NCI-H1417 (cell line): Measurements from ENCODE around the gene ZBTB7C.

Source experiments
- DNase-seq, 3 experiments: peaks; one replicate each; lab custom pipeline; 2025; lab: John Stamatoyannopoulos, UW

The ZBTB7C gene

DNA sequence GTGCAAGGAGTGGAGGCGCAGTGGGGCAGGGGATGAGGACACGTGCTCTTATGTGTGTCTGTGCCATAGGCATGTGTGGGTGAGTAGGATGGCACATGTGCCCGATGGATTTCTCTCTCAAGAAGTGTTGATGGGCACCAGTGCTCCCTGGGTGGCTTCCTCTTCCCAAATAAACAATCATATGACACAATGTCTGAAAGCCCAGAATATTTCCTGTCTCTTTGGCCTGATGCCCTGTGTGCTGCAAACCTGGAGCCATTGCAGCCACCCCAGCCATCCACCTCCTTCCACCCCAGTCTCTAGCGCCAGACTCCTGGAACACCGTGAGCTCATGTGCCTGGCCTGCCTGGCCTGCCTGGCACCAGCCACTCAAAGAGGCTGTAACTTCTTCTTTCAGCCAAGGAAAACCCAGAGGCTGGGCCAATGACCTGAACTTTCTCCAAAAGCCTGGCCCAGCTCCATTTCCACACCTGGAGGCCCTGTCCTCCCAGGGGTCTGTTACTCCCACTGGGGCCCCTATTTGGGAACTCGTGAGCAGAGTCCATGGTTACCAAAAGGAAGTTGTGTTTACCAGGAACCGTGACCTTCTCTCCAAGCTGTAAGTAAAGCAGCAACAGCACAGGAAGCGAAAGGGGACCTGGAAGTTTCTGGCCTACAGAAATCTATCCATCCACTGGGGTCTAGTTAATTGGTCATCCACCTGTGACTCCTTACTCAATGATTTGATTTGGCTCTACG lies 9.5 kb upstream of the ZBTB7C start:
- no peak for DNase-seq

DNA sequence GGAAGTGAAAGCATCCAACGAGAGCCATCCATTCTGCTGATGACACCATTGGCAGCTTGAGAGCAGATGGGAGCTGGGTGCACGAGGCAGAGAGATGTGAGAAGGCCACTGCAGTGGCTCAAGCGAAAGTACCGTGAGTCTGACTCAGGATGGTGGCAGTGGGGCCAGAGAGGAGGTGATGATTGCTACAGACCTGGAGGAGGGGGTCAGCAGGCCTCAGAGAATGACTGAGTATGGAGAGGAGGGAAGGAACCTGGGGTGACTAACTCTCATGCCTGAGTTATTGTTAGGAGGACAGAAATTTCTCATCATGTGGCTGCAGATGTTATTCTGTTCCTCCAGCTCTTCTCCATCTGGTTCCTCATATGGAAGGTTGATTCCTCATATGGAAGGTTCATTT lies 8.8 kb upstream of the ZBTB7C start:
- DNase-seq, result no peak

DNA sequence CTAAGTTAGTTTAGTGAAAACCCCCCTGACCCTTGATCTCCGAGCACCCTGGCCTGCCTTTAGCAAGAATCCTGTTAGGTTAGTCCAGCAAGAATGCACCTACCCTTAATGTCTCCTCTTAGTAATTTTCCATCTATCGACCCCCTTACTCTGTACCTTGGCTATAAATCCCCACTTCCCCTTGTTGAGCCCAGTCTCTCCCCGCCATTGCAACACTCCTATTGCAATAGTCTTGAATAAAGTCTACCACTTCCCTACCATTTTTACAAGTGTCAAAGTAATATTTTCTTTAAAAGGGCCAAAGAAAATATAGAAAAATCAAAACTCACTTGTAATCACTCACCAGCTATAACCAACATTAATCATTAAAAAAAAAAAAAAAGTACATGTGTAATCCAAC lies 4.2 kb upstream of the ZBTB7C start:
- DNase-seq, result no peak

DNA sequence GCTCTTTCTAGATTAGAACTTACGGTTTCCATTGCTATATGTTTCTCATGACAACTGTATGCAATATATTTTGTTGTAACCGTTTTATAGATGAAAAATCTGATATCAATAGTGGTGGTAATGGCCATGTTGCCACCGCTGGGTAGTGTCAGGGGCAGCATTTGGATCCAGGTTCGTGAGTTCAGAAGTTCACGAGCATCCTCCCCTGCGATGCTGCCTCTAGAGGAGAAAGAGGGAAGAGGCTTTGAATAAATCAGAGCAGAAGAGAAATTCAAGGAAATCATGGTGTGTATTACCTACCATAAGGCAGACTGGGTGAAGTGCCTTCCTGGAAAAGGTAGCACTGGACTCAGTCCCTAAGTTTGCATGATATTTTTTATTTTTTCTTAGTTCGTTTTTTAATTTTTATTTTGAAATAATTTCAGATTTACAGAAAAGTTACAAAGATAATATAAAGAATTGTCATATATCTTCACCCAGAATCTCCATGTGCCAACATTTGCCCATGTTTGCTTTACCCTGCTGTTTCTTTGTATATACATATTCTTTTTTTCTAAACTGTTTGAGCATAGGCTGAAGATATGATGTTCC lies 3.3 kb upstream of the ZBTB7C start:
- peak; percentile 25 to 77 (median 33) for DNase-seq

DNA sequence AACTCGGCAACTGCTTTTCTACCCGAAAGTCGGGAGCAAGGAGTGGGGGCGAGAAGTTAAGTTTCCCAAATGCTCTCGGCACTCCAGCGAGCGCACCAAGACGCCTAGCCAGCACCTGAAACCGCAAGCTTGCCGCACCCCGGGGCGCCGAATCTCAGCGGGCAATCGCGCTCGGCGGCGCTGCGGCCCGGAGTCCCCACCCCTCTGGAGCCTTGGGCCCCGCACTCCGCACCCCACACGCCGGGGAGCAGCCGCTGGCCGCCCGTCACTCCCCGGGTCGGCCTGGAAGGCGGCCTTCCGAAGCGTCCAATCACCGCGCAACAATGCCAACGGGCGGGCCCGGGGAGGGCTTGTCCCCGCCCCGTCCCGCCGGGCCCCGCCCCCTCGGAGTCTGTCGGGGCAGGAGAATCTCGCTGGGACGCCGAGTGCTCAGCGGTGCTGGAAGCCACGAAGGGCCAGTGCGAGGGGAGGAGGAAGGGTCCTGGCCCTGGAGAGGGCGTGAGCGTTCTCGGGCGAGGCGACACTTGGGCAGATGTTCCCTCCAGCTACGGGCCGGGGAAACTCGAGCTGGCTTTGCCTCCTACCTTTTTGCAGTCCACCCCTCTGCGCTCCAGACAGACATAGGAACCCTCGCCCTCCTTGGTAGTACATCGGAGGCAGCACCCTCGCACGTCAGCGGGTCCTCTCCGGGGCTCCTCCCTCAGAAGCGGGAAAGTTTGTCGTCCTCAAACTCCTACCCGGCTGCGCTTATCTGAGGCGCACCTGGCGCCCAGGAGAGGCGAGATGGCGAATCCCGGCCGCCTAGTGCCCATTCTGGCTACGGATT lies 1.1 kb upstream of the ZBTB7C start:
- DNase-seq, result peak; percentile 77 to 93 (median 92)

DNA sequence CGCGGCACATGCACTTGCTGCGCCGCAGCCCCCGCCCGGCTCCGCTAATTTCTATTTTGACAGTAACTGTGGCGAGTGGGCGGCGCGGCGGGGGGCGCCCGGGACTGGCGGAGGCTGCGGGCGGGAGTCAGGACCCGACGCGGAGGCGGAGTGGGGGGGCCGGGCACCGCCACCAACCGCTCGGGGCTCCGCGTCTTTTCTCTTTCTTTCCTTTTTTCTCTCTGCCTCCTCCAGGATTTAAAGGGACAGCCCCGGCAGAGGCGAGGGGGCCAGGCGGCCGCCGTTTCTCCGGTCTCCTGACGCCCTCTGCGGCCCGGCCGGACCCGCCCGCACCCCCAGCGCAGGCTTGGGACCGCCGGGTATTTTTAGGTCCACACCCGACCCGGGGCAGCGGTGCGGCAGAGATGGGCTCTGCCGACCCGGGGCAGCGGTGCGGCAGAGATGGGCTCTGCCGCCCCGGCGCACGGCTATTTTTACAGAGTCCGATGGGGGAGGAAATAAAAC lies 460 bp upstream of the ZBTB7C start:
- peak; percentile 44 to 83 (median 81) for DNase-seq

DNA sequence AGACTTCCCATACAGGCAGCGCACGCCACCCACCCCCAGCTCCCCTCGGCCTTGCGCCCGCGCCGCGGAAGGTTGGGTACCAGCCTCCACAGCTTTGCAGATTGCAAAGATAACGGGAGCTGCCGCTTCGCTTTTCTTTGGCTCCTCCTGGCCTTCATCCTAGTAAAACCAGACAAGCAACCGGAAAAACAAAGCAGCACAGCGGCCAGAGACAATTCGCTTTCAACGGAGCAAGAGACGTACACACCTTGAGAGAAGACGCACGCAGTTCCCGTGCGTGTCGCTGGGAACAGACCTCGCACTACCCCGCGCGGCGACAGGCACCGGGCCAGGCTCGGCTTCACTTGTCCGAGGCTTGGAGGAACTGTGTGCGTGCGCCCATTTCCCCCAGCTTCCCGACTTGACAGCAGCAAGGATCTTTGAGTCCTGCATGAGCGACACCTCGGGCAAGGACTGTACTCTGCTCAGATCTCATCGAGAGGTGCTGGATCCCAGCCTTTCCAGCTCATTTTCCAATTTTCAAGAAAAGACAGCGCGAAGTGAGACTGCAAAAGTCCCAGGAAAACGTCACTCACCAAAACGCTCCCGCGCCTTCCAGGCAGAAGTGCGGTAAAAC lies 964 bp downstream of the ZBTB7C start:
- peak in 2 of 3 experiments; percentile 64 to 66 for DNase-seq

DNA sequence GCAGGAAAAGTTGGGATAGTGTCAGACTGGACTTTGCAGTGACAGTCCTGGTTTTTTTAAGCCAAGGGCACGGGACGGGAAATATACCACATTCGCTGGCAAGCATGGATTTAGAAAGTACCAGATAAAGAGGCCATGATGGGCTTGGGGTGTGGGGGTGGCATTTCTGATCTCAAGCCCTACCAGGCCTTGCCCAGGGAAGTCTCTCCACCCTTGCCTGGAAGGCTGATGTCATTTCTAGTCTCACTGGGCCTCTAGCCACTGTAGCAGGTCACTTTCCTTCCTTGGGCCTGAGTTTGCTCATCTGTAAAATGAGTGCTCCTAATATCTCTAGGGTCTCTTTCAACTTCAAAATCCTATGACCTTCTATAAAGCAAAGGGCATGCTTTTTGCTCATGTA lies 1.8 kb downstream of the ZBTB7C start:
- DNase-seq, result peak in 1 of 3 experiments; percentile 42

DNA sequence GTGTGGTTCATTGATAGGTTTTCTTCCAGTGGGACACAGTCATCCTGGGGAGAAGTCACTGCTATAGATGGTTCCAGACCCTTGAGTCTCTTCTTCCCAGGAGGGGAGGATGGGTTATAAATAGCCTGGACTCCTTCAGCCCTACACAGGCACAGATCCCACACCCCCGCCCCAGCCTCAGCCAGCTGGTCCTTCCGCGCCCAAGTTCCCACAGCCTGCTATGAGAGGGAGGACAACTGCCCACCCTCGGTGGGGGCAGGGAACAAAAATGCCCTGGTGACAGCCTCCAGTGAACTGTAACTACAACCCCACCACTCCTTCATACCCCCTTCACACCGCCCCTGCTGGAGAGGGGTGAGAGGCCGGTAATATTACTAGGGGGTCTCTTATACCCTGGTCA lies 3.2 kb downstream of the ZBTB7C start:
- no peak for DNase-seq

DNA sequence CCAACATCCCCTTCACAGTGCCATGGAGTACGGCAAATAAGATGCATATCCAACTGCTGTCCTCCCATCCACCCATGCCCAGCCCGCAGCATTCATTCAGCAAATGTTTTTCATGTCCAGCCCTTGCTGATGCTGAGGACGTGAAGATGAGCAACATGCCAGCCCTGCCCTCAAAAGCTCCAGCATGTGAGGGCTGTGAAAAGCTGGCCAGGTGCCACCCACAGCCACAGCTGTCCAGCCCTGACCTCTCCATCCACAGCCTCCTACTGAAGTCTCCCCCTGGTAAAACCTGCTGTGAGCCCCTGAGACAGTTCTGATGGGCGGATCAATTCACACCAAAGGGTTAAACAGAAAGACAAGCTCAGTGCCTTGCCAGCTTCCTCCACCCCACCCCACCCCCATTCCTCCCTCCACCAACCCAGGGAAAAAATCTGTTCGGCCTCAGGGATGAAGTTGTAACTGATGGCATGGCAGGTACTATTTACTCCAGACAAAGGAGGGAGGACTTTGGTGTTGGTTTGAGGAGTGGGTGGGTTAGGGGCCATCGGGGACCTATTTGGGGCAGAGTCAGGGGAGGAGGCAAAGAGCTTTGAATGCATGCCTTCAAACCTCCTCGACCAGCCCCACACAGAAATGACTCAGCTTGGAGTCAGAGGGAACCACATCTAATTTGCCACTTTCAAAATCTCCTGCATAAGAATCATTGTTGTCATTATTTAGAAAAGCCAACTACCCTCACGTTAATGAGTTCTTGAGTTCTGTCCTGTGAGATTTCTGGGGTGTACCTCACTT lies 4.3 kb downstream of the ZBTB7C start:
- DNase-seq, result no peak

DNA sequence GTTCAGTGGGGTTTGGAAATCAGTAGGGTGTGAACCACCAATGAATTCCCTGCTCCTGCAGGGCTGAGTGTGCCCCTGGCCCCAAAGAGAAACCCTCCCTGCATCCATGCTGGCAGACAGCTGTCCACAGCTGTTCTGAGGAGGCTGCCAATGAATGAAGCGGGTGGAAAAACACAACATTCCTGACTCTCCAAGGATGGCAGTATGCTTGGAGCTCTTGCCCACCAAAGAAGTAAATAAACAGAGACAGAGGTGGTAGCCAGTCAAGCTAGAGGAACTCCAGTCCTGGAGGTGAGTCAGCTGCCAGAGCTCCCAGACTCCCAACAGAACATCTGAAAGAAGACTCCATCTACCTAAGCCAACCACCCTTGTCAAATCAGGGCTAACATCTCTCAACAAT lies 6.2 kb downstream of the ZBTB7C start:
- DNase-seq, result no peak

DNA sequence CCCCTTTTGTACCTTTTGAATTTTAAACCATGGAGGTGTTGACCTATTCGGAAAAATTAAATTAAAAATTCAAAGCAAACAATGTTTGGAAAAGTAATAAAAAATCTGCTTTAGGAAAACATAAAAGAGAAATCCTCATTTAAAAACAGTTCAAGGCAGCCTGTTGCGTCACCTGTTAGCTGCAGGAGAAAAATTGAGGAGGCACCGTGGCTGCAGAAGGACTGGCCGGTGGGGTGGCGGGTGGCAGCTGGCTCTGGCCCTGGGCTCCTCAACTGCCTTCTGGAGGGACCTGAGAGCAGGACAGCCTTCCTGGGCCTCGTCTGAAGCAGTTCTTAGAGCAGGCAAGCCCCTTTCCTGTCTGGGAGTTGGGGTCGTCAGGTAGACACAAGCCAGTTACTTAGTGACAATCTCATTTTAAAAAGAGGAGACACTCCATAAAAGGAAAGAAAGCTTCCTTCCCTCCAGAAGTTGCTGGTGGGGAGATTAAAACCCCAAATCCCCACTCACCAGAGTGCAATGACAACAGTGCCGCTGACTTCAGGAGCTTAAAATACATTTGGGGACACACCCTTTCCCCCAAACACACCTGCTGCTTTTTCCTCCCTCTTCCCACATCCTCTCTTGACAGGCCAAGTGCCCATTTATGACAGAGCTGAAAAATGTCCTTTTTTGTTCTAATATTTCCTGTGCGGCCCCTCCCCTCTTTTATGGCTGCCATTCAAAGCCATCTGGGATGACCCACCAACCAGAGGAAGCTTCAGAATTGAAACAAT lies 9.7 kb downstream of the ZBTB7C start:
- peak in 1 of 3 experiments; percentile 38 for DNase-seq

DNA sequence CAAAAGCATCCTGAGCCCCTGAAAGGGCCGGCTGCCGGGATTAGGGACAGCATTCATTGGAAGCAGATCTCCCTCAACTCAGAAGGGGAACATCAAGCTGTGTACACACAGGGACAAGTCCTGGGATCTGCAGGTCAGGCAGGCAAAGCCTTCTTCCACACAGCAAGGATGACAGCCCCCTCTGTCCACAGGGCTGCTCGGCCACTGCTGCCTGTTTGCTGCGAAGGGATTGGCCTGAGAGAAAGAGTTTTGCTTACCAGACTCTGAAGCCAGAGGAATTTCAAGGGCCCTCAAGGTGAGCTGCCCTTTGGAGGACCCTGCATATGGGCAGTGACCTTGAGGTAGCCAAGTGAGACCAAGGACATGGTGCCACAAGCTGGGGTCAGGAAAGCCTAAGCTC lies 11.1 kb downstream of the ZBTB7C start:
- DNase-seq, result no peak

DNA sequence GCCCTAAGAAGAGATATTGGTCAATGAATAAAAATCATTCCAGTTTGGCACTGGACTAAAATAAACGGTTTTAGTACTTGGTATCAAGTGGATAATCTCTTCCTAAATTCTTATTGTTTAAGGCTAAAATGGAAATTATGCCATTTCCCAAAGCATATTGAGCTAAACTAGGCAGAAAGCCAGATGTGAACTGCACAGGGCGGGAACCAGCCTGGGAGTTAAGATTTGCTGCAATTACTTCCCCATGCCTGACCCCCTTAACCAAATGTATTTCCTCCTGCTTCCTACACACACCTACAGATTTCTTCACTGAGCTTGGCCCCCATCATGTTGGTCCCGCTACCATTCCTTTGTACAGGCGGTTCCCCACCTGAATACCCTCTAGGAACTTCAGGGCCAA lies 12.2 kb downstream of the ZBTB7C start:
- DNase-seq, result no peak

DNA sequence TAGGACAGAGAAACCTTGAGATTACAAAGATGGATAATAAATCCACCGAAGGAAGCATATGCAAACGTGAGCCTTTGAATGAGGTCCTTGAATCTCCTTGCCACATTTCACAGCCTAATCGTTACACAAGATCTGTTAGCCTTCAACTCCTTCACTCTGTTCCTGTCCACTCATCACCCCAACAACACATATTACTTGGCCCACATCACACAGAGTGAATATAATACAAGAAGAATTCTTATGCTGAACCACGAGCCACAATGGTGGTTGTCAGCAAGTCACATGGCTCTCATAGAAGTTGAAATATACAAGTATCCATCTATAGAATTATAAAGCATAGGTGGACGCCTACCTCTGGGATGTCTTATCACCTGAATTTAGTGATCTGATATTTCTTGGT lies 12.6 kb downstream of the ZBTB7C start:
- DNase-seq, result no peak

DNA sequence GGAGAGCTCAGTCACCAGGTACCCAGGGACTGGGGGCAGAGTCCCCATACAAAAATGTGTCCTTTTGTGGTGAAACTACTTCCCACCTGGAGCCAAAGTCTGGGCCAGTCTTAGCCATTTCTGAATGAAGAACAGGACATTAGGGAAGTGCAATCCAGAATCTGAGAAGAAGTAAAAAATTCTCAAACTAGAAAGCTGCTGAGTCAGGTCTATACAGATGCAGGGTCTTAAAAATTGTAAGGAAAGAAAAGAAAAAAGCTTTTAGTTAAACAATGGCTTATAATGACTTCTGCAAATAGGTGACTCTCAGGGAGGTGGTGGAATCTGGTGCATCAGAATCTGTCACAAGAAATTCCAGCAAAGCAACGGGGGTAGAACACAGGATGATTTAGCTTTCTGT lies 13.5 kb downstream of the ZBTB7C start:
- no peak for DNase-seq

DNA sequence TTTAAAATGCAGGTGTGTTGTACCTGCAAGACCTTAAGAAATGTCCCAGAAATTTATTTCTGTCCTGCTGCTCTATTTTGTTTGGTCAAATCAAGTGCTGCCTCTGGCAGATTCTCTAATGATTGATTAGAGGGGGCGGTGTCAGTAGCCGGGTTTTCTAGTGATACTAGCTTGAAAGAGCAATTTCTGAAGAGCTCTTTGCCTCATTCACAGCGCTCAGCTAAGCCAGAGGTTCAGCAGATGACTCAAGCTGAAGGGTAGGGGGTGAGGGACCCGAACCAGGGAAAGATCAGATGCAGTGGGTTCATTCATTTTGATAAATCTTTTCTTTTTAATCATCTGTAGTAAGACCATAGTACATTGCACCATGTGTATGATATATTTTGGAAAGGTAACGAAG lies 15.0 kb downstream of the ZBTB7C start:
- peak in 2 of 3 experiments; percentile 20 to 57 for DNase-seq

DNA sequence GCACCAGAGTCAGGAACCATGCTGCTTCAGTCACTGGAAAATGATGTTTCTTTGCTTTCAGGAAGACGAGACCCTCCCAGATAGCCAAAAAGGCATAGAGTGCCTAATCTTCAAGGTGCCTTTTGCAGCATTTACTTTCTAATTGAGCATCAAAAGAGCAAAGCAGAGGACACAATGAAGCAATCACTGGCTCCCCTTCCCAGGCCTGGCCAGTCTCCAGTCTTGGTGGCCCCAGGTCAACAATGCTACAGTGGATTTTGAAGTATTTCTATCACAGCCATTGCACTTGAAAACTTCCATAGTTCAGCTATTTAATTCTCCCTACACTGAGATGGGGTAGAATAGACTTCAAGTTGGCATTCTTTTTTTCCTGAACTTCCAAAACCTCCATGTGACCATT lies 15.4 kb downstream of the ZBTB7C start:
- DNase-seq, result no peak

DNA sequence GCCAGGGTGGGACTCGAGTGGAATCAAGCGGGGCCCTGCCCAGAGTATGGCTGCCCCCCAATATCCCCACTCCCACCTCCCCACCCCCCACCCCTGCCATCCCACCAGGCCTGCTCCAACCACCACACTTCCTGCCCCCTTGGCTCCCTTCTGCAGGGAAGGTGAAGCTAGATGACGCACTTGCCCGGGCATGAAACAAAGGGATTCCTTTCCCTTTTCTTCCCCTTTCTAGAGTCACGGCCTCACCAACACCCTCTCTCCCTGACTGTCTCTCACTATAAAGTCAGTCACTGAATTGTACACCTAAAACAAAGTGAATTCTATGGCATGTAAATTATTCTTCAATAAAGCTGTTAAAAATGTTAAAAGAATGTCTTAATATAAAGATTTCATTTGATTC lies 16.0 kb downstream of the ZBTB7C start:
- no peak for DNase-seq

DNA sequence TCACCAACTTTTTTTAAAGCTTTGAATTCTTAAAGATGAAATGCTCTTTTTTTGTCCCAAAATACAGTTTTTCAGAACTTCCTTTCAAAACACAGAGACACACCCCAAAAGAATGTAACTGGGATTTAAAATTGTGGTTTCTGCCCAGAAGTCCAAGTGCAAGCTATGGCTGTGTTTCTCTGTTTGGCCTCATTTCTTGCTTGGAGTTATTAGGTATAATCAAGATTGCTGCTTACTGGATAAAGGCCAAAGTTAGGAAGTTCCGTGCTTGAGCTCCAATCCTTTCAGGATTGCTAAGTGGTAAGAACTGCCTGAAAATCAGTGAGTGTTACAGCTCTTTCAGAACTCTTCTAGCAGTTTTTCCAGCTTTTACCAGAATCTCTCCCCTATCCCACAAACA lies 16.9 kb downstream of the ZBTB7C start:
- no peak for DNase-seq

DNA sequence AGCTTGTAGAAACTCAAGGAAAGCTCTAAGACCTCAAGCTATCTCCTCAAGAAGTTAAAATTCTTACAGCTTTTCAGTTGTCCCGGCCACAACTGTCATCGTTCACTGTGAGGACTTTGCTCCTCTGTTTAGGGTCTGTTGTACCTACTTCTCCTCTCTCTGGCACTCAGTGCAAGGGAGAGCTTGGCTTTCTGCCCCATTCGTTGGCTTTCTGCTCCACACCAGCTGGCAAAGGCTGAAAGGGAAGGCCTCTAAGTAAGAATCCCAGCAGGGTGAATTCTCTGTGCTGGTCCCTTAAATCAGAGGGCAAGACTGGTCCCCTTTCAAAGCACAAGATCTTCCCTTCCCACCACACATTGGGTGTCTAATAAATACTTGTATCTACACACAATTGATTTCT lies 17.3 kb downstream of the ZBTB7C start:
- DNase-seq, result no peak
